HL-60 (cell line): Measurements from ENCODE around the gene EIF3M.

Experiments
- CTCF ChIP-seq: IDR thresholded peaks from one replicate; pipeline ENCODE4 v1.5.1; 2011; ENCODE audit warnings: low read length, control low read depth, inconsistent platforms; ENCODE audit not compliant: insufficient read depth
- GABPA ChIP-seq: IDR thresholded peaks from 2 replicates; pipeline ENCODE4 v1.6.1; 2012; ENCODE audit warnings: low read depth
- POLR2AphosphoS5 ChIP-seq: IDR thresholded peaks from 2 replicates; pipeline ENCODE4 v1.6.1; 2012; ENCODE audit warnings: low read depth
- REST ChIP-seq: IDR thresholded peaks from 2 replicates; pipeline ENCODE4 v1.6.1; 2012; ENCODE audit warnings: low read depth; ENCODE audit not compliant: insufficient replicate concordance
- SPI1 ChIP-seq: IDR thresholded peaks from 2 replicates; pipeline ENCODE4 v1.6.1; 2012; ENCODE audit warnings: low read depth, mild to moderate bottlenecking, borderline replicate concordance

- no peak for TF ChIP-seq GABPA
- TF ChIP-seq CTCF: no peak
- no peak for TF ChIP-seq POLR2AphosphoS5
- TF ChIP-seq REST: no peak
- TF ChIP-seq SPI1: no peak
These were observed 21.8 kb upstream of the EIF3M start for GRCh38 chr11:32561835-32562234.
